Measurements from ENCODE around the gene NEK4. TPM values are rescaled to one million over a fixed set of nuclear protein-coding genes. Genes with fewer than 3 reads are reported as not detected.

NEK4 gene
- total RNA-seq, 1 donor from 2014 or later = 15.1 TPM

DNA sequence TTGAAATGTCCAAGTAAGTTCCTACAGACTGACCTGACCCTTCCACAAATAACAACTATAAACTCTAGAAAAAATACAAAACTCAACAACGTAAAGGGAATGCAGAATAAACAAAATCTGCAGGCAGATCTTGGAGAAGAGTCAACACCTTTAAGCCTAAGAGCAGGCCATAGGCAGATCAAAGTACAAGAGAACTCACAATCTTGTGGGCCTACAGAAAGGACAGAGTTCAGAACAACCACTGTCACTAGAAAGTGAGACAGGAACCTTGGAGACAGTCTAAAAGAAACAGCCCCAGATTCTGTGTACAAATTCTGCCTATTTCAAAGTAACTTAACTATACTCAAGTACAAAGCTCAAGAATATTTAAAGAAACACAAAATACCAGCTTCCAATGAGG, 31.0 kb downstream of the NEK4 start:
- Histone ChIP-seq H3K79me2 (ENCODE audit: insufficient read depth, low read length) (no peaks in the 10 kb centered on the region), H3K27me3 (ENCODE audit: insufficient read depth, low read length) (no peaks in the 10 kb centered on the region), H4K20me1 (ENCODE audit: insufficient read depth, low read length) (no peaks in the 10 kb centered on the region), H3K4me2 (ENCODE audit: low read length) (no peak overlapping the region), H2AFZ (ENCODE audit: low read depth, low read length) (no peak overlapping the region), H3K36me3 (ENCODE audit: insufficient read depth, low read length) (peaks cover 24% of the 10 kb centered on the region), H3K4me3 (ENCODE audit: insufficient read depth, low read depth, low read length) (no peak overlapping the region), H3K4me1 (ENCODE audit: insufficient read depth, low read length) (no peaks in the 10 kb centered on the region), H3K27ac (ENCODE audit: low read depth, low read length) (no peak overlapping the region), H3K9me3 (ENCODE audit: insufficient read depth, low read depth, low read length) (no peaks in the 10 kb centered on the region), H3K9ac (ENCODE audit: low read length) (no peak overlapping the region)
- DNase-seq (ENCODE audit: low read depth) (no peak), FAIRE-seq (no peak)
- Mint-ChIP-seq H3K27ac (ENCODE audit: unreplicated experiment) (no peak overlapping the region), H3K36me3 (ENCODE audit: low read depth, unreplicated experiment) (peaks cover 30% of the 10 kb centered on the region), H3K27me3 (ENCODE audit: low read depth, unreplicated experiment) (no peaks in the 10 kb centered on the region), H3K4me1 (ENCODE audit: low read depth, unreplicated experiment) (no peaks in the 10 kb centered on the region), H3K9me3 (ENCODE audit: unreplicated experiment) (peaks cover 3% of the 10 kb centered on the region), H3K4me3 (ENCODE audit: unreplicated experiment) (no peak overlapping the region)
- no peak for TF ChIP-seq EZH2 (IDR thresholded peaks at IDR 0.05; ENCODE audit: insufficient read depth, low read length)
- TF ChIP-seq, protein P1, sequence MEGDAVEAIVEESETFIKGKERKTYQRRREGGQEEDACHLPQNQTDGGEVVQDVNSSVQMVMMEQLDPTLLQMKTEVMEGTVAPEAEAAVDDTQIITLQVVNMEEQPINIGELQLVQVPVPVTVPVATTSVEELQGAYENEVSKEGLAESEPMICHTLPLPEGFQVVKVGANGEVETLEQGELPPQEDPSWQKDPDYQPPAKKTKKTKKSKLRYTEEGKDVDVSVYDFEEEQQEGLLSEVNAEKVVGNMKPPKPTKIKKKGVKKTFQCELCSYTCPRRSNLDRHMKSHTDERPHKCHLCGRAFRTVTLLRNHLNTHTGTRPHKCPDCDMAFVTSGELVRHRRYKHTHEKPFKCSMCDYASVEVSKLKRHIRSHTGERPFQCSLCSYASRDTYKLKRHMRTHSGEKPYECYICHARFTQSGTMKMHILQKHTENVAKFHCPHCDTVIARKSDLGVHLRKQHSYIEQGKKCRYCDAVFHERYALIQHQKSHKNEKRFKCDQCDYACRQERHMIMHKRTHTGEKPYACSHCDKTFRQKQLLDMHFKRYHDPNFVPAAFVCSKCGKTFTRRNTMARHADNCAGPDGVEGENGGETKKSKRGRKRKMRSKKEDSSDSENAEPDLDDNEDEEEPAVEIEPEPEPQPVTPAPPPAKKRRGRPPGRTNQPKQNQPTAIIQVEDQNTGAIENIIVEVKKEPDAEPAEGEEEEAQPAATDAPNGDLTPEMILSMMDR (IDR thresholded peaks at IDR 0.05; ENCODE audit: insufficient read depth, low read depth, low read length) = no peak

DNA sequence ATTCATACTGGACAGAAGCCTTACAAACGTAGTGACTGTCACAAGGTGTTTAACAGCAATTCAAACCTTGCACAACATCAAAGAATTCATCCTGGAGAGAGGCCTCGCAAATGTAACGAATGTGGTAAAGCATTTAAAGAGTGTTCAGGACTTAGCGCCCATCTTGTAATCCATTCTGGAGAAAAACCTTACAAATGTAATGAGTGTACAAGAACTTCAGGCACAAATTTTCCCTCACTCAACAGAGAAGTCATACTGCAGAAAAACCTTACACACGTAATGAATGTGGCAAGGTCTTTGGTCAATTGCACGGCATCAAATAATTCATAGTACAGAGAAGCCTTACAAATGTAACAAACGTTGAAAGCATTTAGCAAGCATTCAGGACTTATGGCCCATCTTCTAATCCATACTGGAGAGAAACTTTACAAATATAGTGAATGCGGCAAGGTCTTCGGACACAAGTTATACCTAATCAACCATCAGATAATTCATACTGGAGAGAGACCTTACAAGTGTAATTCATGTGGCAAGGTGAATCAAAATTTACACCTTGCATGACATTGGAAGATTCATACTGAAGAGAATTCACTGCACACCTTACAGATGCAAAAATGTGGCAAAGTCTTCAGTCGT, 37.4 kb downstream of the NEK4 start:
- no peak for TF ChIP-seq EZH2 (IDR thresholded peaks at IDR 0.05; ENCODE audit: insufficient read depth, low read length)
- TF ChIP-seq, protein P1 (IDR thresholded peaks at IDR 0.05; ENCODE audit: insufficient read depth, low read depth, low read length) = no peak
- Mint-ChIP-seq H3K9me3 (ENCODE audit: unreplicated experiment) (peaks cover 48% of the 10 kb centered on the region), H3K36me3 (ENCODE audit: low read depth, unreplicated experiment) (peaks cover 74% of the 10 kb centered on the region), H3K27ac (ENCODE audit: unreplicated experiment) (no peak overlapping the region), H3K27me3 (ENCODE audit: low read depth, unreplicated experiment) (no peaks in the 10 kb centered on the region), H3K4me1 (ENCODE audit: low read depth, unreplicated experiment) (no peaks in the 10 kb centered on the region), H3K4me3 (ENCODE audit: unreplicated experiment) (no peak overlapping the region)
- H3K79me2 ChIP-seq (ENCODE audit: insufficient read depth, low read length) = no peaks in the 10 kb centered on the region
- no peaks in the 10 kb centered on the region for H4K20me1 ChIP-seq (ENCODE audit: insufficient read depth, low read length)
- peaks cover 25% of the 10 kb centered on the region for H3K36me3 ChIP-seq (ENCODE audit: insufficient read depth, low read length)
- FAIRE-seq (peak; percentile 85), DNase-seq (ENCODE audit: low read depth) (no peak)
- H3K9ac ChIP-seq (ENCODE audit: low read length) = no peak overlapping the region
- H2AFZ ChIP-seq (ENCODE audit: low read depth, low read length) = no peak overlapping the region
- no peak overlapping the region for H3K4me3 ChIP-seq (ENCODE audit: insufficient read depth, low read depth, low read length)
- no peak overlapping the region for H3K27ac ChIP-seq (ENCODE audit: low read depth, low read length)
- H3K4me1 ChIP-seq (ENCODE audit: insufficient read depth, low read length) = no peaks in the 10 kb centered on the region
- no peak overlapping the region for H3K4me2 ChIP-seq (ENCODE audit: low read length)
- H3K9me3 ChIP-seq (ENCODE audit: insufficient read depth, low read depth, low read length) = peaks cover 7% of the 10 kb centered on the region
- H3K27me3 ChIP-seq (ENCODE audit: insufficient read depth, low read length) = no peaks in the 10 kb centered on the region

DNA sequence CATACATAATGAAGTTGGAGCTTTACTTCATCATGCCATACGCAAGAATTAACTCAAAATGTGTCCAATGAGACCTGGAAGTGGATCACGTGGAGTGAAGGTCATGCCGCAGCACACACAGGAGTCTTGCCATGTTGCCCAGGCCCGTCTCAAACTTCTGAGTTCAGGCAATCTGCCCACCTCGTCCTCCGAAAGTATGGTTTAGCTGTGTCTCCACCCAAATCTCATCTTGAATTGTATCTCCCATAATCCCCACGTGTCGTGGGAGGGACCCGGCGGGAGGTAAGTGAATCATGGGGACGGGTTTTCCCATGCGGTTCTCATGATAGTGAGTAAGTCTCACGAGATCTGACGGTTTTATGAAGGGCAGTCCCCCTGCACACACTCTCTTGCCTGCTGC, 39.1 kb downstream of the NEK4 start:
- H3K4me1 ChIP-seq (ENCODE audit: insufficient read depth, low read length) = no peaks in the 10 kb centered on the region
- no peak overlapping the region for H3K27ac ChIP-seq (ENCODE audit: low read depth, low read length)
- no peak overlapping the region for H2AFZ ChIP-seq (ENCODE audit: low read depth, low read length)
- no peak overlapping the region for H3K9ac ChIP-seq (ENCODE audit: low read length)
- TF ChIP-seq, protein P1 (IDR thresholded peaks at IDR 0.05; ENCODE audit: insufficient read depth, low read depth, low read length) = no peak
- TF ChIP-seq EZH2 (IDR thresholded peaks at IDR 0.05; ENCODE audit: insufficient read depth, low read length) = no peak
- H3K27ac Mint-ChIP-seq (ENCODE audit: unreplicated experiment) = no peak overlapping the region
- no peaks in the 10 kb centered on the region for H4K20me1 ChIP-seq (ENCODE audit: insufficient read depth, low read length)
- no peaks in the 10 kb centered on the region for H3K4me1 Mint-ChIP-seq (ENCODE audit: low read depth, unreplicated experiment)
- H3K4me3 Mint-ChIP-seq (ENCODE audit: unreplicated experiment) = no peak overlapping the region
- H3K27me3 ChIP-seq (ENCODE audit: insufficient read depth, low read length) = no peaks in the 10 kb centered on the region
- H3K4me2 ChIP-seq (ENCODE audit: low read length) = no peak overlapping the region
- peaks cover 78% of the 10 kb centered on the region for H3K36me3 Mint-ChIP-seq (ENCODE audit: low read depth, unreplicated experiment)
- no peak for DNase-seq (ENCODE audit: low read depth)
- H3K36me3 ChIP-seq (ENCODE audit: insufficient read depth, low read length) = peaks cover 23% of the 10 kb centered on the region
- peaks cover 51% of the 10 kb centered on the region for H3K9me3 Mint-ChIP-seq (ENCODE audit: unreplicated experiment)
- FAIRE-seq = no peak
- H3K9me3 ChIP-seq (ENCODE audit: insufficient read depth, low read depth, low read length) = peaks cover 7% of the 10 kb centered on the region
- H3K79me2 ChIP-seq (ENCODE audit: insufficient read depth, low read length) = no peaks in the 10 kb centered on the region
- no peak overlapping the region for H3K4me3 ChIP-seq (ENCODE audit: insufficient read depth, low read depth, low read length)
- no peaks in the 10 kb centered on the region for H3K27me3 Mint-ChIP-seq (ENCODE audit: low read depth, unreplicated experiment)

Measured in astrocyte (in vitro differentiated cells and primary cell).